Mesenchymal stem cell (in vitro differentiated cells and primary cell): Measurements from ENCODE around the gene TTC9B.
A peak's percentile ranks its signal among the peaks of the same experiment; 100 is the strongest.

Experiments
- DNase-seq: peaks from one replicate; pipeline ENCODE4 v3.0.0-alpha.2; 2013
- H2AFZ ChIP-seq: one replicate; pipeline ENCODE4 v1.6.1; 2013; ENCODE audit warnings: low read depth, mild to moderate bottlenecking, control low read depth, inconsistent platforms, low read length, moderate library complexity
- H2AK5ac ChIP-seq: 2 replicates; pipeline ENCODE4 v1.6.1; 2013; ENCODE audit warnings: low read length, moderate library complexity, mild to moderate bottlenecking, inconsistent platforms; ENCODE audit not compliant: severe bottlenecking
- H2BK120ac ChIP-seq: one replicate; pipeline ENCODE4 v1.6.1; 2013; ENCODE audit warnings: low read depth, mild to moderate bottlenecking, inconsistent platforms, low read length, moderate library complexity
- H2BK12ac ChIP-seq, 2 experiments: one replicate each; pipeline ENCODE4 v1.6.1; 2013; ENCODE audit warnings: inconsistent platforms in 2 of 2, low read length in 2 of 2, mild to moderate bottlenecking in 2 of 2, moderate library complexity in 2 of 2, control low read depth in 1 of 2
- H2BK15ac ChIP-seq: one replicate; pipeline ENCODE4 v1.6.1; 2013; ENCODE audit warnings: mild to moderate bottlenecking, low read depth, inconsistent platforms; ENCODE audit not compliant: poor library complexity, severe bottlenecking
- H2BK5ac ChIP-seq: 2 replicates; pipeline ENCODE4 v1.6.1; 2013; ENCODE audit warnings: low read depth, mild to moderate bottlenecking, low read length, control low read depth, inconsistent platforms; ENCODE audit not compliant: poor library complexity, severe bottlenecking
- H3K14ac ChIP-seq, 2 experiments: one replicate each; pipeline ENCODE4 v1.6.1; 2013; ENCODE audit warnings: inconsistent platforms in 2 of 2, low read length in 2 of 2, control low read depth in 1 of 2, mild to moderate bottlenecking in 1 of 2, moderate library complexity in 1 of 2
- H3K18ac ChIP-seq, 2 experiments: one replicate each; pipeline ENCODE4 v1.6.1; 2013; ENCODE audit warnings: inconsistent platforms in 2 of 2, low read length in 2 of 2, control low read depth in 1 of 2, low read depth in 1 of 2, mild to moderate bottlenecking in 1 of 2
- H3K23ac ChIP-seq, 2 experiments: one replicate each; pipeline ENCODE4 v1.6.1; 2013; ENCODE audit warnings: inconsistent platforms in 2 of 2, low read length in 2 of 2, mild to moderate bottlenecking in 2 of 2, moderate library complexity in 2 of 2, control low read depth in 1 of 2
- H3K27ac ChIP-seq: 2 replicates; pipeline ENCODE4 v1.5.1; 2013; ENCODE audit warnings: mild to moderate bottlenecking, moderate library complexity, low read length, control low read depth, inconsistent platforms; ENCODE audit not compliant: poor library complexity, severe bottlenecking
- H3K27me3 ChIP-seq, 2 experiments: 2 replicates each; pipeline versions ENCODE4 v1.6.1 to v1.7.0; 2013; ENCODE audit warnings: low read length in 2 of 2, mild to moderate bottlenecking in 2 of 2, moderate library complexity in 2 of 2, control low read depth in 1 of 2, inconsistent platforms in 1 of 2; ENCODE audit not compliant: control insufficient read depth in 1 of 2, insufficient read depth in 1 of 2
- H3K36me3 ChIP-seq, 2 experiments: 2 replicates each; pipeline versions ENCODE4 v1.6.1 to v1.7.0; 2013; ENCODE audit warnings: low read length in 2 of 2, control low read depth in 1 of 2, inconsistent platforms in 1 of 2, low read depth in 1 of 2, mild to moderate bottlenecking in 1 of 2; ENCODE audit not compliant: insufficient read depth in 2 of 2, control insufficient read depth in 1 of 2
- H3K4ac ChIP-seq, 2 experiments: one replicate each; pipeline ENCODE4 v1.6.1; 2013; ENCODE audit warnings: inconsistent platforms in 2 of 2, low read length in 2 of 2, mild to moderate bottlenecking in 2 of 2, moderate library complexity in 2 of 2, control low read depth in 1 of 2, low read depth in 1 of 2
- H3K4me1 ChIP-seq: 2 replicates; pipeline ENCODE4 v1.6.1; 2013; ENCODE audit warnings: low read depth, low read length, control low read depth; ENCODE audit not compliant: control insufficient read depth, insufficient read depth
- H3K4me2 ChIP-seq: 2 replicates; pipeline ENCODE4 v1.6.1; 2013; ENCODE audit warnings: low read length, mild to moderate bottlenecking, inconsistent platforms; ENCODE audit not compliant: poor library complexity, severe bottlenecking
- H3K4me3 ChIP-seq, 2 experiments: 2 replicates each; pipeline versions ENCODE4 v1.5.1 to v1.7.0; 2013; ENCODE audit warnings: low read length in 2 of 2, mild to moderate bottlenecking in 2 of 2, control low read depth in 1 of 2, low read depth in 1 of 2; ENCODE audit not compliant: insufficient read depth in 1 of 2
- H3K79me1 ChIP-seq: replicated peaks from 2 replicates; pipeline ENCODE4 v1.6.1; 2013; ENCODE audit warnings: mild to moderate bottlenecking, control low read depth, low read length, inconsistent platforms; ENCODE audit not compliant: poor library complexity, severe bottlenecking
- H3K9ac ChIP-seq: 2 replicates; pipeline ENCODE4 v1.7.0; 2013; ENCODE audit warnings: mild to moderate bottlenecking, low read length, moderate library complexity
- H3K9me3 ChIP-seq: 2 replicates; pipeline ENCODE4 v1.7.0; 2013; ENCODE audit warnings: mild to moderate bottlenecking, low read length; ENCODE audit not compliant: control insufficient read depth
- H4K8ac ChIP-seq: one replicate; pipeline ENCODE4 v1.6.1; 2013; ENCODE audit warnings: inconsistent platforms, mild to moderate bottlenecking, low read length, moderate library complexity
- H4K91ac ChIP-seq: one replicate; pipeline ENCODE4 v1.6.1; 2013; ENCODE audit warnings: mild to moderate bottlenecking, low read length, inconsistent platforms
- WGBS: methylation state at CpG from one replicate; pipeline ENCODE4 v1.1.7; 2013; ENCODE audit warnings: mixed read lengths; 5-methylcytosine and 5-hydroxymethylcytosine counted together

Gene TTC9B

GRCh38 chr19:40251991-40252390 lies 33.8 kb upstream of the TTC9B start:
- Histone ChIP-seq H3K9me3 (no peaks in the 10 kb centered on the region), H3K36me3 (peaks cover 60 to 87% of the 10 kb centered on the region in 2 experiments), H3K23ac (no peak overlapping the region), H2BK15ac (no peak overlapping the region), H3K4me3 (no peak overlapping the region), H3K4me2 (no peak overlapping the region), H3K14ac (no peak overlapping the region), H2BK12ac (no peak overlapping the region), H3K4me1 (peaks cover 15% of the 10 kb centered on the region), H3K4ac (no peak overlapping the region), H4K91ac (no peak overlapping the region), H3K27me3 (no peaks in the 10 kb centered on the region), H3K79me1 (peaks cover 53% of the 10 kb centered on the region), H3K27ac (no peak overlapping the region), H2AFZ (no peak overlapping the region), H3K9ac (no peak overlapping the region), H4K8ac (no peak overlapping the region), H2AK5ac (no peak overlapping the region), H2BK5ac (no peak overlapping the region), H3K18ac (no peak overlapping the region), H2BK120ac (no peak overlapping the region)
- no peak for DNase-seq
- 86% methylated on average over 4 of the region's 4 CpGs for WGBS

- DNase-seq = no peak
- Histone ChIP-seq H3K23ac (no peak overlapping the region), H3K4me2 (no peak overlapping the region), H2BK120ac (no peak overlapping the region), H3K9ac (no peak overlapping the region), H3K27ac (no peak overlapping the region), H3K4me1 (peaks cover 16% of the 10 kb centered on the region), H3K4ac (no peak overlapping the region), H3K27me3 (no peaks in the 10 kb centered on the region), H3K36me3 (peaks cover 57 to 80% of the 10 kb centered on the region in 2 experiments), H2BK15ac (no peak overlapping the region), H3K79me1 (peaks cover 51% of the 10 kb centered on the region), H4K91ac (no peak overlapping the region), H3K4me3 (no peak overlapping the region), H2AFZ (no peak overlapping the region), H3K9me3 (no peaks in the 10 kb centered on the region), H2BK12ac (no peak overlapping the region), H2BK5ac (no peak overlapping the region), H2AK5ac (no peak overlapping the region), H3K14ac (no peak overlapping the region), H4K8ac (no peak overlapping the region), H3K18ac (no peak overlapping the region)
These were observed 33.1 kb upstream of the TTC9B start for GRCh38 chr19:40251244-40251643.

DNA sequence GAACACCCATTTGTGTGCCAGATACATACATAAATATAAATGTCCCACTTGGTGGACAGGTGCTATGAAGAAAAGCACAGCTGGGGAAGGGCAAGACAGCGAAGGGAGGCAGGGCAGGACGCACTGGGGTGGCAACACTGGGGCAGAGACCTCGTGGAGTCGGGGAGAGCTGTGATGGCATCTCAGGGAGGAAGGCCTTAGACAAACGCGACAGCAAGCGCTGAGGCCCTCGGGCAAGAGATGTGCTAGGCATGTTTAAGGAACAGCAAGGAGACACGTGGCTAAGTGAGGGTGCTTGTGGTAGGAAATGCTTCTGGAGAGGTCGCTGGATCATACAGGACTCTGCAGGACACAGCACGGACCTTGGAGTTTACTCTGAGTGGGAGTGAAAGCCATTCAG lies 31.6 kb upstream of the TTC9B start:
- H3K9ac ChIP-seq = no peak overlapping the region
- no peak overlapping the region for H2BK120ac ChIP-seq
- WGBS = 96% methylated on average over 11 of the region's 11 CpGs
- no peak for DNase-seq
- H2BK15ac ChIP-seq = no peak overlapping the region
- no peaks in the 10 kb centered on the region for H3K9me3 ChIP-seq
- no peaks in the 10 kb centered on the region for H3K27me3 ChIP-seq
- H2AFZ ChIP-seq = no peak overlapping the region
- H3K27ac ChIP-seq = no peak overlapping the region
- H3K4me3 ChIP-seq = no peak overlapping the region
- H3K36me3 ChIP-seq = peaks cover 45 to 66% of the 10 kb centered on the region in 2 experiments
- no peak overlapping the region for H3K4me2 ChIP-seq
- peaks cover 17% of the 10 kb centered on the region for H3K4me1 ChIP-seq
- H3K14ac ChIP-seq = no peak overlapping the region
- no peak overlapping the region for H3K23ac ChIP-seq
- H3K18ac ChIP-seq = no peak overlapping the region
- no peak overlapping the region for H2BK5ac ChIP-seq
- no peak overlapping the region for H4K8ac ChIP-seq
- no peak overlapping the region for H2AK5ac ChIP-seq
- no peak overlapping the region for H3K4ac ChIP-seq
- no peak overlapping the region for H4K91ac ChIP-seq
- H2BK12ac ChIP-seq = no peak overlapping the region
- peaks cover 46% of the 10 kb centered on the region for H3K79me1 ChIP-seq

- no peak overlapping the region for H3K9ac ChIP-seq
- no peak overlapping the region for H2AFZ ChIP-seq
- H2BK5ac ChIP-seq = no peak overlapping the region
- no peak overlapping the region for H3K27ac ChIP-seq
- H3K4me2 ChIP-seq = no peak overlapping the region
- no peak overlapping the region for H2BK12ac ChIP-seq
- H3K18ac ChIP-seq = no peak overlapping the region
- peaks cover 20% of the 10 kb centered on the region for H3K4me1 ChIP-seq
- H4K8ac ChIP-seq = no peak overlapping the region
- peaks cover 47% of the 10 kb centered on the region for H3K79me1 ChIP-seq
- WGBS = 94% methylated on average over 10 of the region's 10 CpGs
- no peak for DNase-seq
- H3K23ac ChIP-seq = no peak overlapping the region
- H3K4me3 ChIP-seq = no peak overlapping the region
- no peak overlapping the region for H2AK5ac ChIP-seq
- peak overlapping the region; percentile 9 for H2BK15ac ChIP-seq
- no peak overlapping the region for H3K14ac ChIP-seq
- peaks cover 42 to 61% of the 10 kb centered on the region in 2 experiments for H3K36me3 ChIP-seq
- H3K27me3 ChIP-seq = no peaks in the 10 kb centered on the region
- H2BK120ac ChIP-seq = no peak overlapping the region
- no peaks in the 10 kb centered on the region for H3K9me3 ChIP-seq
- H3K4ac ChIP-seq = no peak overlapping the region
- no peak overlapping the region for H4K91ac ChIP-seq
These were observed 31.0 kb upstream of the TTC9B start for GRCh38 chr19:40249201-40249600.
